H1 (cell line): Measurements from ENCODE around the gene ZNF500. TPM values are rescaled to one million over a fixed set of nuclear protein-coding genes. Genes with fewer than 3 reads are reported as not detected.

ENCODE experiments used
- CTCF ChIA-PET: fragments of 300-600 bp; sonication (Branson Sonifier 250); formaldehyde crosslinking; loops from one replicate; lab custom pipeline; 2021; ENCODE audit not compliant: partially characterized antibody; lab: Charles Lee
- POLR2A ChIA-PET: fragments of 300-600 bp; sonication (Branson Sonifier 250); formaldehyde crosslinking; loops from one replicate; lab custom pipeline; 2021; ENCODE audit warnings: inconsistent platforms; ENCODE audit not compliant: partially characterized antibody; lab: Charles Lee
- DNase-seq, 2 experiments: peaks; one replicate each; pipeline versions ENCODE4 v3.0.0 to v3.0.0-alpha.2; 2010 to 2022; ENCODE audit warnings: low spot score in 2 of 2, low read depth in 1 of 2, mixed read lengths in 1 of 2
- FAIRE-seq: peaks from 2 replicates; lab custom pipeline; 2011; peaks lifted over from hg19 to GRCh38; lab: Jason Lieb, UNC
- H2AFZ ChIP-seq: 2 replicates; pipeline ENCODE4 v1.8.1; 2012; ENCODE audit warnings: low read length, inconsistent platforms
- H2AK5ac ChIP-seq: 2 replicates; pipeline ENCODE4 v1.6.1; 2013; ENCODE audit warnings: low read depth, low read length
- H2BK120ac ChIP-seq: replicated peaks from 2 replicates; pipeline ENCODE3; 2013; ENCODE audit warnings: low read depth, low read length, inconsistent platforms
- H2BK12ac ChIP-seq: 2 replicates; pipeline ENCODE4 v1.6.1; 2013; ENCODE audit warnings: low read depth, low read length
- H2BK15ac ChIP-seq: 2 replicates; pipeline ENCODE4 v1.6.1; 2013; ENCODE audit warnings: low read length
- H2BK20ac ChIP-seq: 2 replicates; pipeline ENCODE4 v1.6.1; 2013; ENCODE audit warnings: low read length
- H2BK5ac ChIP-seq: 2 replicates; pipeline ENCODE4 v1.6.1; 2013; ENCODE audit warnings: low read depth, low read length
- H3K14ac ChIP-seq: 2 replicates; pipeline ENCODE4 v1.6.1; 2013; ENCODE audit warnings: inconsistent platforms; ENCODE audit not compliant: insufficient read length
- H3K18ac ChIP-seq: 2 replicates; pipeline ENCODE4 v1.6.1; 2013; ENCODE audit warnings: low read length; ENCODE audit errors: extremely low read depth
- H3K23ac ChIP-seq: 2 replicates; pipeline ENCODE4 v1.6.1; 2013; ENCODE audit warnings: inconsistent platforms; ENCODE audit not compliant: insufficient read length
- H3K23me2 ChIP-seq: 2 replicates; pipeline ENCODE4 v1.6.1; 2013; ENCODE audit warnings: low read depth, low read length
- H3K27ac ChIP-seq: 2 replicates; pipeline ENCODE4 v1.6.1; 2011; ENCODE audit warnings: low read depth, low read length, inconsistent platforms
- H3K27me3 ChIP-seq, 4 experiments: replicated peaks in 1 of 4; 1 replicate in 1 of 4; 2 replicates in 3 of 4; pipeline versions ENCODE4 v1.6.1 to v1.8.1; 2011 to 2013; ENCODE audit warnings: low read length in 3 of 4, mild to moderate bottlenecking in 3 of 4, inconsistent platforms in 2 of 4, mixed read lengths in 2 of 4, moderate library complexity in 1 of 4; ENCODE audit not compliant: control insufficient read depth in 3 of 4, insufficient read depth in 3 of 4; ENCODE audit errors: extremely low read depth in 1 of 4
- H3K36me3 ChIP-seq, 4 experiments: 2 replicates each; pipeline versions ENCODE4 v1.6.1 to v1.8.1; 2011 to 2013; ENCODE audit warnings: mild to moderate bottlenecking in 4 of 4, low read length in 3 of 4, moderate library complexity in 2 of 4, control low read depth in 1 of 4, inconsistent platforms in 1 of 4; ENCODE audit not compliant: insufficient read depth in 4 of 4, control insufficient read depth in 2 of 4
- H3K4ac ChIP-seq: replicated peaks from 2 replicates; pipeline ENCODE3; 2013; ENCODE audit warnings: low read length, low read depth, mixed read lengths, inconsistent platforms; ENCODE audit not compliant: insufficient read length
- H3K4me1 ChIP-seq, 4 experiments: replicated peaks in 1 of 4; 1 replicate in 1 of 4; 2 replicates in 3 of 4; pipeline versions ENCODE4 v1.6.1 to v1.8.1; 2011 to 2013; ENCODE audit warnings: low read length in 3 of 4, inconsistent platforms in 2 of 4, mixed read lengths in 1 of 4; ENCODE audit not compliant: insufficient read depth in 4 of 4, control insufficient read depth in 3 of 4
- H3K4me2 ChIP-seq, 2 experiments: 2 replicates each; pipeline versions ENCODE4 v1.6.1 to v1.8.1; 2011 to 2013; ENCODE audit warnings: low read depth in 2 of 2, low read length in 2 of 2, control low read depth in 1 of 2, inconsistent platforms in 1 of 2, mild to moderate bottlenecking in 1 of 2; ENCODE audit not compliant: insufficient read depth in 1 of 2
- H3K4me3 ChIP-seq, 4 experiments: fragments of 200-600, 300-600 bp in 1 of 4; sonication (generic), shearing (Covaris generic), sonication (Bioruptor Twin) in 1 of 4; 2 replicates each; pipeline versions ENCODE4 v1.5.1 to v1.8.1; 2011 to 2016; ENCODE audit warnings: low read length in 4 of 4, low read depth in 3 of 4, control low read depth in 2 of 4, inconsistent platforms in 2 of 4, mild to moderate bottlenecking in 2 of 4, mixed read lengths in 1 of 4, moderate library complexity in 1 of 4; ENCODE audit not compliant: insufficient read depth in 2 of 4; ENCODE audit errors: extremely low read depth in 1 of 4
- H3K56ac ChIP-seq: replicated peaks from 2 replicates; pipeline ENCODE3; 2013; ENCODE audit warnings: low read depth, mild to moderate bottlenecking, mixed read lengths, low read length, inconsistent platforms; ENCODE audit not compliant: insufficient read length
- H3K79me1 ChIP-seq: 2 replicates; pipeline ENCODE4 v1.6.1; 2013; ENCODE audit warnings: low read depth, low read length, control low read depth
- H3K79me2 ChIP-seq, 2 experiments: 2 replicates each; pipeline versions ENCODE4 v1.6.1 to v1.8.1; 2012 to 2013; ENCODE audit warnings: low read length in 2 of 2, mild to moderate bottlenecking in 2 of 2, inconsistent platforms in 1 of 2; ENCODE audit not compliant: insufficient read depth in 2 of 2, control insufficient read depth in 1 of 2
- H3K9ac ChIP-seq, 4 experiments: replicated peaks in 1 of 4; 1 replicate in 1 of 4; 2 replicates in 3 of 4; pipeline versions ENCODE4 v1.6.1 to v1.8.1; 2011 to 2013; ENCODE audit warnings: low read depth in 3 of 4, low read length in 3 of 4, control low read depth in 2 of 4, mild to moderate bottlenecking in 2 of 4, moderate library complexity in 2 of 4, inconsistent platforms in 1 of 4; ENCODE audit errors: extremely low read depth in 1 of 4
- H3K9me3 ChIP-seq, 2 experiments: 2 replicates each; pipeline versions ENCODE4 v1.6.1 to v1.8.1; 2012 to 2013; ENCODE audit warnings: mild to moderate bottlenecking in 2 of 2, moderate library complexity in 2 of 2, control low read depth in 1 of 2, inconsistent platforms in 1 of 2, low read depth in 1 of 2, low read length in 1 of 2, mixed read lengths in 1 of 2; ENCODE audit not compliant: insufficient read depth in 2 of 2
- H4K20me1 ChIP-seq, 2 experiments: replicated peaks in 1 of 2; 2 replicates each; pipeline versions ENCODE3 to v1.8.1; 2011 to 2013; ENCODE audit warnings: inconsistent platforms in 2 of 2, low read length in 2 of 2, mild to moderate bottlenecking in 1 of 2; ENCODE audit not compliant: insufficient read depth in 2 of 2, control insufficient read depth in 1 of 2
- H4K5ac ChIP-seq: 2 replicates; pipeline ENCODE4 v1.6.1; 2013; ENCODE audit warnings: low read length, low read depth, mixed read lengths, inconsistent platforms; ENCODE audit not compliant: insufficient read length
- H4K8ac ChIP-seq: 2 replicates; pipeline ENCODE4 v1.8.0; 2013; ENCODE audit warnings: mild to moderate bottlenecking, moderate library complexity, low read length, inconsistent platforms; ENCODE audit not compliant: insufficient read depth; ENCODE audit errors: extremely low read depth
- H4K91ac ChIP-seq: replicated peaks from 2 replicates; pipeline ENCODE3; 2013; ENCODE audit warnings: low read length, mixed read lengths, inconsistent platforms; ENCODE audit not compliant: insufficient read length
- BRCA1 ChIP-seq: IDR thresholded peaks from 2 replicates; pipeline ENCODE4 v1.6.1; 2012; ENCODE audit warnings: low read depth, low read length, improper control_type of control experiment
- CEBPB ChIP-seq: IDR thresholded peaks from 2 replicates; pipeline ENCODE4 v1.6.1; 2012; ENCODE audit warnings: low read depth, low read length
- EZH2 ChIP-seq: fragments of 200-600 bp; sonication (generic); IDR thresholded peaks from 2 replicates; pipeline ENCODE4 v1.7.1; 2012; ENCODE audit warnings: low read depth, mild to moderate bottlenecking, moderate library complexity, low read length, inconsistent platforms; ENCODE audit not compliant: severe bottlenecking
- GABPA ChIP-seq: IDR thresholded peaks from 2 replicates; pipeline ENCODE4 v1.6.1; 2011; ENCODE audit warnings: mild to moderate bottlenecking, low read length, moderate library complexity, borderline replicate concordance; ENCODE audit not compliant: insufficient read depth
- MAFK ChIP-seq: IDR thresholded peaks from 2 replicates; pipeline ENCODE4 v1.6.1; 2012; ENCODE audit warnings: low read depth, mild to moderate bottlenecking, improper control_type of control experiment, low read length
- POLR2A ChIP-seq, 2 experiments: IDR thresholded peaks; 1 replicate in 1 of 2; 2 replicates in 1 of 2; pipeline ENCODE4 v1.6.1; 2011; ENCODE audit warnings: low read depth in 2 of 2, low read length in 2 of 2, mild to moderate bottlenecking in 2 of 2; ENCODE audit errors: control extremely low read depth in 1 of 2
- POLR2AphosphoS5 ChIP-seq: IDR thresholded peaks from 2 replicates; pipeline ENCODE4 v1.6.1; 2011; ENCODE audit warnings: low read depth, low read length
- SIX5 ChIP-seq: IDR thresholded peaks from 2 replicates; pipeline ENCODE4 v1.6.1; 2011; ENCODE audit warnings: mild to moderate bottlenecking, low read depth, low read length
- SP1 ChIP-seq: IDR thresholded peaks from 2 replicates; pipeline ENCODE4 v1.6.1; 2011; ENCODE audit warnings: low read depth, low read length
- SP4 ChIP-seq: IDR thresholded peaks from 2 replicates; pipeline ENCODE4 v1.6.1; 2012; ENCODE audit warnings: low read length, inconsistent platforms
- SRF ChIP-seq: IDR thresholded peaks from 2 replicates; pipeline ENCODE4 v1.6.1; 2011; ENCODE audit warnings: mild to moderate bottlenecking, low read depth, low read length, moderate library complexity
- SUZ12 ChIP-seq: fragments of 200-600 bp; sonication (generic); IDR thresholded peaks from 2 replicates; pipeline ENCODE4 v1.6.1; 2012; ENCODE audit warnings: mild to moderate bottlenecking, inconsistent platforms, low read length, moderate library complexity, mixed read lengths
- TAF1 ChIP-seq: IDR thresholded peaks from 2 replicates; pipeline ENCODE4 v1.6.1; 2011; ENCODE audit warnings: mild to moderate bottlenecking, low read depth, low read length
- TBP ChIP-seq: IDR thresholded peaks from 2 replicates; pipeline ENCODE4 v1.6.1; 2011; ENCODE audit warnings: low read depth, low read length, improper control_type of control experiment
- WGBS, 2 experiments: shearing (Covaris generic) in 1 of 2; methylation state at CpG; one replicate each; pipeline versions ENCODE4 v1.1.6 to v1.1.7; 2013 to 2015; ENCODE audit warnings: low lambda C conversion rate in 2 of 2, mixed read lengths in 2 of 2, inconsistent platforms in 1 of 2, low coverage in 1 of 2, missing lambda C conversion rate in 1 of 2; ENCODE audit not compliant: insufficient replicate concordance in 2 of 2, insufficient coverage in 1 of 2, insufficient read length in 1 of 2; ENCODE audit errors: extremely low coverage in 1 of 2, missing lambda C conversion rate in 1 of 2; 5-methylcytosine and 5-hydroxymethylcytosine counted together
- polyA plus RNA-seq, 7 experiments: library from polyadenylated mRNA; depleted of rRNA in 3 of 7; stranded (reverse) in 5 of 7; unstranded in 2 of 7; fragments of >200 nt in 5 of 7; fragments of 200-250 nt in 2 of 7; gene quantifications; 1 replicate in 5 of 7; 2 replicates in 1 of 7; 4 replicates in 1 of 7; pipeline versions ENCODE4 v1.2.1 to v1.2.3, GENCODE V29; 2011 to 2013; ENCODE audit warnings: missing spikeins in 2 of 7, mixed read lengths in 2 of 7
- total RNA-seq: library from RNA; stranded (reverse); fragmentation: NEBNext Ultra II Directional; extraction: Animal tissue kit (Norgen Biotek cat#: 25700); gene quantifications from 2 replicates; pipeline ENCODE4 v1.2.1, GENCODE V29; 2021

ZNF500 gene
- total and polyA plus RNA-seq, 2 of the 8 experiments (the other 6 are each of a cell fraction or from before 2014, with no cell fraction given) = 10.3 to 10.4 TPM

DNA sequence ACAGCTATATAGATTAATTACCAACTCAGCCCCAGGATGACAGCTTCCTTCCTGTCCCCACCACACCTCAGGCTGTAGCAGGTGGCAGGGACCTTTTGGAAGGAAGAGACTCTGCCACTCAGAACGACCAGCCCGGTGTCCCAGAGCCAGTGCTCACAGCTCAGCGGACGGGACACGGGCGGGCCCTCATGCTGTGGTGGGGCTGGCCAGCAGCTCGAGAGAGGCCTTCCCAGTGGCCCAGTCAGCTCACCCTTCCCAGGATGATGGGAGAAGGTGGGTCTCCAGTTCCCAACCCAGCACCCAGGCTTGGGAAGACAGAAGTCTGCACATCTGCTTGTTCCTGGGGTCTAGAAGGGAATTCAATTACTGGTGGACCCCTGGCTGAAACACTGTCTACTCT lies 63.1 kb downstream of the ZNF500 start:
- Histone ChIP-seq H3K18ac (no peak overlapping the region), H3K27ac (no peak overlapping the region), H3K4ac (no peak overlapping the region), H2BK120ac (no peak overlapping the region), H3K9ac (no peak overlapping the region), H2BK15ac (no peak overlapping the region), H3K14ac (no peak overlapping the region), H3K9me3 (no peaks in the 10 kb centered on the region), H2BK20ac (no peak overlapping the region), H4K91ac (no peak overlapping the region), H3K56ac (no peak overlapping the region), H3K4me3 (no peak overlapping the region), H4K8ac (no peak overlapping the region; the same call in 1 of the 2 replicates), H3K79me2 (no peaks in the 10 kb centered on the region), H2BK12ac (no peak overlapping the region), H3K79me1 (no peaks in the 10 kb centered on the region; the same call in 1 of the 2 replicates), H3K27me3 (no peaks in the 10 kb centered on the region), H3K4me1 (no peaks in the 10 kb centered on the region), H3K36me3 (peaks cover 9 to 37% (median 26%) of the 10 kb centered on the region in 4 experiments), H4K20me1 (peaks cover 0 to 18% of the 10 kb centered on the region in 2 experiments), H2AK5ac (no peak overlapping the region), H2BK5ac (no peak overlapping the region)
- POLR2A ChIA-PET = interaction anchor here (0.8 to 4.2 kb wide), 2 partner anchors 9 to 10 kb away, joined by 7 to 59 read pairs; partner anchors contain the start of gene NUDT16L1
- 95% methylated on average over 7 of the region's 7 CpGs; no CpG with 5 or more reads in 1 of the 2 experiments for WGBS, 2 experiments
- no peak for DNase-seq
- CTCF ChIA-PET = no interaction called here
- TF ChIP-seq MAFK = no peak
- TF ChIP-seq CEBPB = no peak
- no peak for TF ChIP-seq SRF
- TF ChIP-seq GABPA = no peak
- no peak for TF ChIP-seq SP1
- TF ChIP-seq SIX5 = no peak
- TF ChIP-seq SUZ12 = no peak
- no peak for TF ChIP-seq TAF1
- no peak for TF ChIP-seq EZH2
- no peak for TF ChIP-seq TBP
- no peak for TF ChIP-seq POLR2AphosphoS5
- TF ChIP-seq BRCA1 = no peak
- no peak for TF ChIP-seq POLR2A (IDR thresholded peaks at IDR 0.05; ENCODE audit: control extremely low read depth in 1 of 2, low read depth in 2 of 2, low read length in 2 of 2)
- TF ChIP-seq SP4 = no peak
- TF ChIP-seq, all 59 proteins: peak for 0
- H3K23me2 ChIP-seq = no peaks in the 10 kb centered on the region
- FAIRE-seq = no peak
- no peak overlapping the region for H2AFZ ChIP-seq
- no peak overlapping the region for H3K4me2 ChIP-seq
- no peak overlapping the region for H4K5ac ChIP-seq
- H3K23ac ChIP-seq = no peak overlapping the region
